Astrocyte of the spinal cord (primary cell): Measurements from ENCODE around the gene GIPC2.

Experiments
- DNase-seq: peaks from one replicate; pipeline ENCODE4 v3.0.0; 2011; ENCODE audit warnings: low read depth, low spot score
- H3K4me3 ChIP-seq: 2 replicates; pipeline ENCODE4 v1.5.1; 2011; ENCODE audit warnings: low read depth, mild to moderate bottlenecking, low read length, moderate library complexity
- CTCF ChIP-seq: IDR thresholded peaks from 2 replicates; pipeline ENCODE4 v1.5.1; 2012; ENCODE audit warnings: low read depth, mild to moderate bottlenecking, low read length, inconsistent platforms
- in situ Hi-C: cut with HindIII; loops from 2 replicates; pipeline ENCODE4 v1.10.0; 2017; ENCODE audit warnings: low sequenced_read_pairs

GIPC2 gene

GRCh38 chr1:78176448-78176847 lies 130.7 kb downstream of the GIPC2 start:
- in situ Hi-C loops, result no loop called here
- no peak for TF ChIP-seq CTCF
- no peak overlapping the region for H3K4me3 ChIP-seq
- DNase-seq, result peak; percentile 88

GRCh38 chr1:78177708-78178270 lies 132.0 kb downstream of the GIPC2 start:
- H3K4me3 ChIP-seq, result no peak overlapping the region
- in situ Hi-C loops, result no loop called here
- DNase-seq, result no peak
- TF ChIP-seq CTCF, result no peak

GRCh38 chr1:78178816-78179215 lies 133.1 kb downstream of the GIPC2 start:
- in situ Hi-C loops, result no loop called here
- no peak for DNase-seq
- no peak overlapping the region for H3K4me3 ChIP-seq
- no peak for TF ChIP-seq CTCF

GRCh38 chr1:78184460-78185072 lies 138.8 kb downstream of the GIPC2 start:
- in situ Hi-C loops, result no loop called here
- TF ChIP-seq CTCF, result no peak

More at GRCh38 chr1:78184460-78185072, 138.8 kb downstream of the GIPC2 start:
- DNase-seq, result no peak
- H3K4me3 ChIP-seq, result no peak overlapping the region
